B cell (primary cell): ENCODE data around the gene PDZD2.

ENCODE experiments used
- CTCF ChIP-seq: fragments of 200-600 bp; IDR thresholded peaks from one replicate; pipeline ENCODE4 v1.8.0; 2022; ENCODE audit warnings: antibody characterized with exemption, mild to moderate bottlenecking
- EZH2 ChIP-seq: IDR thresholded peaks from 2 replicates; pipeline ENCODE4 v1.6.1; 2012; ENCODE audit warnings: borderline replicate concordance, low read depth, mild to moderate bottlenecking, moderate library complexity, low read length; ENCODE audit not compliant: insufficient read depth, poor library complexity, severe bottlenecking

GRCh38 chr5:31731710-31732301 lies 92.9 kb downstream of the PDZD2 start:
- TF ChIP-seq CTCF, result no peak
- TF ChIP-seq EZH2, result no peak
